ENCODE results near the gene LGR6. TPM values are rescaled to one million over a fixed set of nuclear protein-coding genes. Genes with fewer than 3 reads are reported as not detected.

The LGR6 gene
- total and polyA plus RNA-seq, 2 of the 8 experiments (the other 6 are each of a cell fraction or from before 2014, with no cell fraction given), result 0.50 to 1.0 TPM

GRCh38 chr1:202245391-202245790 is 51.8 kb downstream of the LGR6 start:
- no peak overlapping the region for H3K4me3 ChIP-seq (ENCODE audit: extremely low read depth in 1 of 4, insufficient read depth in 2 of 4, low read depth in 3 of 4, low read length in 4 of 4)
- no peak overlapping the region for H2AFZ ChIP-seq (ENCODE audit: low read length)
- H3K9me3 ChIP-seq (ENCODE audit: insufficient read depth in 2 of 2, low read depth in 1 of 2, low read length in 1 of 2), result no peaks in the 10 kb centered on the region
- CTCF ChIA-PET (ENCODE audit: partially characterized antibody), result interaction anchor here (1.0 to 17.3 kb wide), 4 partner anchors 8 to 52 kb away, joined by 4 to 249 read pairs (median 6); partner anchors contain the start of gene LGR6
- no peak overlapping the region for H2BK5ac ChIP-seq (ENCODE audit: low read depth, low read length)
- H2BK120ac ChIP-seq (replicated peaks; ENCODE audit: low read depth, low read length), result no peak overlapping the region
- no peak overlapping the region for H4K91ac ChIP-seq (replicated peaks; ENCODE audit: insufficient read length, low read length)
- H3K23ac ChIP-seq (ENCODE audit: insufficient read length), result no peak overlapping the region
- H2AK5ac ChIP-seq (ENCODE audit: low read depth, low read length), result no peak overlapping the region
- H3K23me2 ChIP-seq (ENCODE audit: low read depth, low read length), result no peaks in the 10 kb centered on the region; the same call in 1 of the 2 replicates
- H3K4me1 ChIP-seq (replicated peaks in 1 of 4; ENCODE audit: control insufficient read depth in 3 of 4, insufficient read depth in 4 of 4, low read length in 3 of 4), result peaks cover 4 to 6% (median 5%) of the 10 kb centered on the region in 4 experiments
- WGBS, 2 experiments (ENCODE audit: extremely low coverage in 1 of 2, insufficient coverage in 1 of 2, insufficient read length in 1 of 2, insufficient replicate concordance in 2 of 2, low coverage in 1 of 2, low lambda C conversion rate in 2 of 2, missing lambda C conversion rate in 1 of 2), result 87% methylated on average over 4 of the region's 8 CpGs; no CpG with 5 or more reads in 1 of the 2 experiments
- no peak overlapping the region for H3K18ac ChIP-seq (ENCODE audit: extremely low read depth, low read length)
- H3K9ac ChIP-seq (replicated peaks in 1 of 4; ENCODE audit: extremely low read depth in 1 of 4, low read depth in 3 of 4, low read length in 3 of 4), result no peak overlapping the region
- H2BK20ac ChIP-seq (ENCODE audit: low read length), result no peak overlapping the region
- no peak overlapping the region for H3K27ac ChIP-seq (ENCODE audit: low read depth, low read length)
- H2BK15ac ChIP-seq (ENCODE audit: low read length), result no peak overlapping the region
- DNase-seq (ENCODE audit: low read depth in 1 of 2, low spot score in 2 of 2) (no peak), FAIRE-seq (no peak)
- H3K36me3 ChIP-seq (ENCODE audit: control insufficient read depth in 2 of 4, insufficient read depth in 4 of 4, low read length in 3 of 4), result no peaks in the 10 kb centered on the region
- H3K4ac ChIP-seq (replicated peaks; ENCODE audit: insufficient read length, low read depth, low read length), result no peak overlapping the region
- no peaks in the 10 kb centered on the region for H4K20me1 ChIP-seq (replicated peaks in 1 of 2; ENCODE audit: control insufficient read depth in 1 of 2, insufficient read depth in 2 of 2, low read length in 2 of 2)
- H3K27me3 ChIP-seq (replicated peaks in 1 of 4; ENCODE audit: control insufficient read depth in 3 of 4, extremely low read depth in 1 of 4, insufficient read depth in 3 of 4, low read length in 3 of 4), result no peaks in the 10 kb centered on the region; a peak in 1 of 7 replicates
- POLR2A ChIA-PET (ENCODE audit: partially characterized antibody), result no interaction called here
- no peaks in the 10 kb centered on the region for H3K79me2 ChIP-seq (ENCODE audit: control insufficient read depth in 1 of 2, insufficient read depth in 2 of 2, low read length in 2 of 2)
- no peak overlapping the region for H3K14ac ChIP-seq (ENCODE audit: insufficient read length)
- H3K56ac ChIP-seq (replicated peaks; ENCODE audit: insufficient read length, low read depth, low read length), result no peak overlapping the region
- H2BK12ac ChIP-seq (ENCODE audit: low read depth, low read length), result no peak overlapping the region
- no peak overlapping the region for H4K5ac ChIP-seq (ENCODE audit: insufficient read length, low read depth, low read length)
- no peak overlapping the region for H3K4me2 ChIP-seq (ENCODE audit: insufficient read depth in 1 of 2, low read depth in 2 of 2, low read length in 2 of 2)
- peak overlapping the region; percentile 31; the same call in 1 of the 2 replicates for H4K8ac ChIP-seq (ENCODE audit: extremely low read depth, insufficient read depth, low read length)
- no peaks in the 10 kb centered on the region for H3K79me1 ChIP-seq (ENCODE audit: low read depth, low read length)
- TF ChIP-seq, protein P1, sequence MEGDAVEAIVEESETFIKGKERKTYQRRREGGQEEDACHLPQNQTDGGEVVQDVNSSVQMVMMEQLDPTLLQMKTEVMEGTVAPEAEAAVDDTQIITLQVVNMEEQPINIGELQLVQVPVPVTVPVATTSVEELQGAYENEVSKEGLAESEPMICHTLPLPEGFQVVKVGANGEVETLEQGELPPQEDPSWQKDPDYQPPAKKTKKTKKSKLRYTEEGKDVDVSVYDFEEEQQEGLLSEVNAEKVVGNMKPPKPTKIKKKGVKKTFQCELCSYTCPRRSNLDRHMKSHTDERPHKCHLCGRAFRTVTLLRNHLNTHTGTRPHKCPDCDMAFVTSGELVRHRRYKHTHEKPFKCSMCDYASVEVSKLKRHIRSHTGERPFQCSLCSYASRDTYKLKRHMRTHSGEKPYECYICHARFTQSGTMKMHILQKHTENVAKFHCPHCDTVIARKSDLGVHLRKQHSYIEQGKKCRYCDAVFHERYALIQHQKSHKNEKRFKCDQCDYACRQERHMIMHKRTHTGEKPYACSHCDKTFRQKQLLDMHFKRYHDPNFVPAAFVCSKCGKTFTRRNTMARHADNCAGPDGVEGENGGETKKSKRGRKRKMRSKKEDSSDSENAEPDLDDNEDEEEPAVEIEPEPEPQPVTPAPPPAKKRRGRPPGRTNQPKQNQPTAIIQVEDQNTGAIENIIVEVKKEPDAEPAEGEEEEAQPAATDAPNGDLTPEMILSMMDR (IDR thresholded peaks at IDR 0.05; ENCODE audit: control extremely low read depth in 1 of 3, insufficient read depth in 1 of 3, low read depth in 1 of 3, low read length in 3 of 3), result no peak
- TF ChIP-seq KDM1A (IDR thresholded peaks at IDR 0.05; ENCODE audit: borderline replicate concordance, low read length), result no peak
- TF ChIP-seq GABPA (IDR thresholded peaks at IDR 0.05; ENCODE audit: borderline replicate concordance, insufficient read depth, low read length), result no peak
